Measurements from ENCODE around the gene DIS3L2.

DNA sequence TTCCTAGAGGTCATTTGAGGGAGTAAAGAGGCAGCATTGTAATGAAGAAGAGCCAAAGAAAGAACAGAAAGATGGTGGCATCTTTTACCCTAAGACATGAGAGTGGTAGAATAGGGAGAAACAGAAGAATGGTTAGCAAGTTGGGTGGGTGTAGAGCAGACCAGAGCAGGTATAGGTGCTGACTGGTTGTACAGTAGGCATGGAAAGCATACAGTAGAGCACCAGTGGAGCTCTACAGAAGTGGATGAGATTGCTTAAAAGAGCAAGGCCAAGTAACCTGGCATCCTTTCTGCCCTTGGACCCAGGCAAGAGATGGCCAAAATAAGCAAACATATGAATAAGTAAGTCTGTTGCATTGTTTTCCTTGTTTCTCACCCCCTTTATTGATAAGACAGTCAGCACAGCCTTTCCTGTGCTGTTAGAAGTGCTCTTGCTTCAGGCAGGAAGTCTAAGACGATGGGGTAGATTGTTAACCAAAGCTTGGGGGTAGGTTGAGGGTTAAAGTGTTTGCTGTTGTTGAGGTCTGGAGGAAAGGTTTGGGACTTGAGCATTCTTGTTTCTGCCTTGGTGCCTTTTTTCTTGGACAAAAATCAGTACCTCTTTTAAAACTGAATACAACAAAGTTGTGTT lies 76.9 kb downstream of the DIS3L2 start:
- TF ChIP-seq POLR2A (IDR thresholded peaks at IDR 0.05): no peak
- TF ChIP-seq, protein P1, sequence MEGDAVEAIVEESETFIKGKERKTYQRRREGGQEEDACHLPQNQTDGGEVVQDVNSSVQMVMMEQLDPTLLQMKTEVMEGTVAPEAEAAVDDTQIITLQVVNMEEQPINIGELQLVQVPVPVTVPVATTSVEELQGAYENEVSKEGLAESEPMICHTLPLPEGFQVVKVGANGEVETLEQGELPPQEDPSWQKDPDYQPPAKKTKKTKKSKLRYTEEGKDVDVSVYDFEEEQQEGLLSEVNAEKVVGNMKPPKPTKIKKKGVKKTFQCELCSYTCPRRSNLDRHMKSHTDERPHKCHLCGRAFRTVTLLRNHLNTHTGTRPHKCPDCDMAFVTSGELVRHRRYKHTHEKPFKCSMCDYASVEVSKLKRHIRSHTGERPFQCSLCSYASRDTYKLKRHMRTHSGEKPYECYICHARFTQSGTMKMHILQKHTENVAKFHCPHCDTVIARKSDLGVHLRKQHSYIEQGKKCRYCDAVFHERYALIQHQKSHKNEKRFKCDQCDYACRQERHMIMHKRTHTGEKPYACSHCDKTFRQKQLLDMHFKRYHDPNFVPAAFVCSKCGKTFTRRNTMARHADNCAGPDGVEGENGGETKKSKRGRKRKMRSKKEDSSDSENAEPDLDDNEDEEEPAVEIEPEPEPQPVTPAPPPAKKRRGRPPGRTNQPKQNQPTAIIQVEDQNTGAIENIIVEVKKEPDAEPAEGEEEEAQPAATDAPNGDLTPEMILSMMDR (IDR thresholded peaks at IDR 0.05 in 4 of 5, conservative IDR thresholded peaks at IDR 0.05 in 1 of 5): no peak

Measured in gastrocnemius medialis (tissue), 4 donors.